ENCODE measurements around the gene SIT1.
"Not testable (repeated sequence)": the region's sequence is repeated elsewhere in the genome, so short reads cannot be mapped to it uniquely, and the experiment has no call there.

SIT1 gene

GRCh38 chr9:35637427-35637955, 13.2 kb downstream of the SIT1 start:
- DNase-seq (ENCODE audit: low read depth in 2 of 2): not testable (repeated sequence)

- DNase-seq (ENCODE audit: low read depth in 2 of 2): not testable (repeated sequence)
These were observed 13.9 kb downstream of the SIT1 start for GRCh38 chr9:35636877-35637246.

- DNase-seq (ENCODE audit: low read depth in 2 of 2): no peak
These were observed 14.4 kb downstream of the SIT1 start for GRCh38 chr9:35636135-35636876.

- DNase-seq (ENCODE audit: low read depth in 2 of 2): no peak
These were observed 15.0 kb downstream of the SIT1 start for GRCh38 chr9:35635730-35636129.

GRCh38 chr9:35629597-35629996, 21.1 kb downstream of the SIT1 start:
- no peak for DNase-seq (ENCODE audit: low read depth in 2 of 2)

GRCh38 chr9:35628389-35628991, 22.2 kb downstream of the SIT1 start:
- no peak for DNase-seq (ENCODE audit: low read depth in 2 of 2)

- no peak for DNase-seq (ENCODE audit: low read depth in 2 of 2)
These were observed 23.2 kb downstream of the SIT1 start for GRCh38 chr9:35627575-35627974.

GRCh38 chr9:35619800-35620158, 31.0 kb downstream of the SIT1 start:
- DNase-seq (ENCODE audit: low read depth in 2 of 2): no peak

- no peak for DNase-seq (ENCODE audit: low read depth in 2 of 2)
These were observed 31.6 kb downstream of the SIT1 start for GRCh38 chr9:35618854-35619799.

GRCh38 chr9:35618325-35618727, 32.4 kb downstream of the SIT1 start, which contains the start of gene CD72:
Gene CD72 (minus strand): TSS chr9:35618413. CDS start chr9:35618303, 110 bp downstream.
- no peak for DNase-seq (ENCODE audit: low read depth in 2 of 2)

GRCh38 chr9:35617548-35617947, 33.2 kb downstream of the SIT1 start:
- no peak for DNase-seq (ENCODE audit: low read depth in 2 of 2)

- DNase-seq (ENCODE audit: low read depth in 2 of 2): peak in 1 of 2 donors; percentile 55
These were observed 33.9 kb downstream of the SIT1 start for GRCh38 chr9:35616681-35617459.

GRCh38 chr9:35615981-35616680, 34.6 kb downstream of the SIT1 start:
- no peak for DNase-seq (ENCODE audit: low read depth in 2 of 2)

GRCh38 chr9:35612843-35613242, 37.9 kb downstream of the SIT1 start:
- no peak for DNase-seq (ENCODE audit: low read depth in 2 of 2)

- not testable (repeated sequence) for DNase-seq (ENCODE audit: low read depth in 2 of 2)
These were observed 38.7 kb downstream of the SIT1 start for GRCh38 chr9:35612066-35612465.

GRCh38 chr9:35611230-35611797, 39.4 kb downstream of the SIT1 start:
- peak; percentile 36 to 44 for DNase-seq (ENCODE audit: low read depth in 2 of 2)

- DNase-seq (ENCODE audit: low read depth in 2 of 2): no peak
These were observed 40.9 kb downstream of the SIT1 start for GRCh38 chr9:35609820-35610163.

GRCh38 chr9:35609001-35609819, 41.5 kb downstream of the SIT1 start:
- no peak for DNase-seq (ENCODE audit: low read depth in 2 of 2)

GRCh38 chr9:35608221-35608620, 42.5 kb downstream of the SIT1 start:
- no peak for DNase-seq (ENCODE audit: low read depth in 2 of 2)

GRCh38 chr9:35606726-35607125, 44.0 kb downstream of the SIT1 start:
- no peak for DNase-seq (ENCODE audit: low read depth in 2 of 2)

Measured in activated CD4-positive, alpha-beta T cell treated with anti-CD3 and anti-CD28 coated beads for 24 hours (primary cell).